CD4-positive, alpha-beta T cell (primary cell): ENCODE measurements around the gene MYO3B. TPM values are rescaled to one million over a fixed set of nuclear protein-coding genes. Genes with fewer than 3 reads are reported as not detected.

Source experiments
- ATAC-seq: fragments of 200-7000 bp; cut with Tn5 transposase; one replicate; pipeline ENCODE4 v1.10.0; 2022; ENCODE audit warnings: mild to moderate bottlenecking; ENCODE audit not compliant: poor library complexity
- CTCF ChIA-PET: fragments of 350-600 bp; sonication (Branson Sonifier 250); formaldehyde crosslinking; loops from one replicate; lab custom pipeline; 2021; ENCODE audit warnings: antibody characterized with exemption, inconsistent platforms; lab: Charles Lee
- POLR2A ChIA-PET: fragments of 350-600 bp; sonication (Branson Sonifier 250); formaldehyde crosslinking; loops from one replicate; lab custom pipeline; 2021; ENCODE audit warnings: antibody characterized with exemption, inconsistent platforms; lab: Charles Lee
- DNase-seq, 14 experiments: peaks; one replicate each; pipeline ENCODE4 v3.0.0-alpha.2; 2013 to 2020; ENCODE audit warnings: mixed read lengths in 2 of 14
- H3K27ac ChIP-seq, 2 donors: one replicate each; pipeline versions ENCODE4 v1.5.1 to v1.7.0; 2013; ENCODE audit warnings: low read length in 2 of 2, low read depth in 1 of 2, mild to moderate bottlenecking in 1 of 2
- H3K27me3 ChIP-seq, 2 experiments: 1 replicate in 1 of 2; 2 replicates in 1 of 2; pipeline versions ENCODE4 v1.6.1 to v1.7.0; 2013; ENCODE audit warnings: low read length in 2 of 2, control low read depth in 1 of 2, mild to moderate bottlenecking in 1 of 2, moderate library complexity in 1 of 2; ENCODE audit not compliant: insufficient read depth in 2 of 2, control insufficient read depth in 1 of 2
- H3K36me3 ChIP-seq: one replicate; pipeline ENCODE4 v1.6.1; 2013; ENCODE audit warnings: low read length, control low read depth; ENCODE audit not compliant: insufficient read depth
- H3K4me1 ChIP-seq: one replicate; pipeline ENCODE4 v1.6.1; 2013; ENCODE audit warnings: low read length, control low read depth; ENCODE audit not compliant: insufficient read depth
- H3K4me3 ChIP-seq: one replicate; pipeline ENCODE4 v1.5.1; 2013; ENCODE audit warnings: mild to moderate bottlenecking, low read length, moderate library complexity
- H3K9me3 ChIP-seq, 2 experiments: 1 replicate in 1 of 2; 2 replicates in 1 of 2; pipeline versions ENCODE4 v1.6.1 to v1.7.0; 2013; ENCODE audit warnings: low read length in 2 of 2, mild to moderate bottlenecking in 2 of 2, control low read depth in 1 of 2, moderate library complexity in 1 of 2; ENCODE audit not compliant: control insufficient read depth in 1 of 2, insufficient read depth in 1 of 2
- H3K27ac Mint-ChIP-seq: one replicate; pipeline ENCODE4 v1.8.0; 2020; ENCODE audit warnings: mixed read lengths
- H3K27me3 Mint-ChIP-seq: one replicate; pipeline ENCODE4 v1.8.0; 2021; ENCODE audit warnings: mixed read lengths
- H3K36me3 Mint-ChIP-seq: one replicate; pipeline ENCODE4 v1.8.0; 2021; ENCODE audit warnings: low read depth, mixed read lengths
- H3K4me1 Mint-ChIP-seq: one replicate; pipeline ENCODE4 v1.8.0; 2021; ENCODE audit warnings: low read depth, mixed read lengths
- H3K4me3 Mint-ChIP-seq: one replicate; pipeline ENCODE4 v1.8.0; 2020; ENCODE audit warnings: mild to moderate bottlenecking, mixed read lengths
- H3K9me3 Mint-ChIP-seq: one replicate; pipeline ENCODE4 v1.8.0; 2020; ENCODE audit warnings: mixed read lengths
- CTCF ChIP-seq: fragments of 200-600 bp; IDR thresholded peaks from one replicate; pipeline ENCODE4 v1.8.0; 2022; ENCODE audit warnings: antibody characterized with exemption, mild to moderate bottlenecking
- intact Hi-C, 2 experiments: fragments of 100-400 bp; cut with DNase I in 1 of 2; cut with micrococcal nuclease in 1 of 2; formaldehyde crosslinking; loops; one replicate each; pipeline versions ENCODE4 v1.15.1 to v1.9.0; 2023 to 2025; cut with DNase I, micrococcal nuclease
- total RNA-seq, 174 experiments: library from RNA in 2 of 174; stranded (reverse) in 2 of 174; gene quantifications; one replicate each; pipeline ENCODE4 v1.2.3 and lab custom pipeline; 2021 to 2026

The MYO3B gene
- total RNA-seq, 2 experiments from 2014 or later = not detected

GRCh38 chr2:170249761-170250160 lies 71.8 kb downstream of the MYO3B start:
- H3K4me3 Mint-ChIP-seq = no peak overlapping the region
- no peak for DNase-seq
- no peak overlapping the region for H3K27ac ChIP-seq
- H3K9me3 Mint-ChIP-seq = peaks cover 3% of the 10 kb centered on the region
- ChIA-PET CTCF (no interaction called here), POLR2A (no interaction called here)
- no peaks in the 10 kb centered on the region for H3K36me3 ChIP-seq
- H3K36me3 Mint-ChIP-seq = no peaks in the 10 kb centered on the region
- H3K4me1 Mint-ChIP-seq = no peaks in the 10 kb centered on the region
- H3K4me1 ChIP-seq = no peaks in the 10 kb centered on the region
- peaks cover 0 to 3% of the 10 kb centered on the region in 2 experiments for H3K27me3 ChIP-seq
- ATAC-seq = no peak
- peaks cover 0 to 7% of the 10 kb centered on the region in 2 experiments for H3K9me3 ChIP-seq
- peaks cover 26% of the 10 kb centered on the region for H3K27me3 Mint-ChIP-seq
- TF ChIP-seq CTCF = no peak
- intact Hi-C loops = no loop called here
- H3K4me3 ChIP-seq = no peak overlapping the region
- H3K27ac Mint-ChIP-seq = no peak overlapping the region

- no peak for TF ChIP-seq CTCF
- Mint-ChIP-seq H3K4me3 (no peak overlapping the region), H3K36me3 (no peaks in the 10 kb centered on the region), H3K9me3 (peaks cover 3% of the 10 kb centered on the region), H3K4me1 (no peaks in the 10 kb centered on the region), H3K27ac (no peak overlapping the region), H3K27me3 (peaks cover 30% of the 10 kb centered on the region)
- H3K9me3 ChIP-seq = peaks cover 0 to 10% of the 10 kb centered on the region in 2 experiments
- H3K4me1 ChIP-seq = no peaks in the 10 kb centered on the region
- ChIA-PET POLR2A (no interaction called here), CTCF (no interaction called here)
- peaks cover 3 to 5% of the 10 kb centered on the region in 2 experiments for H3K27me3 ChIP-seq
- DNase-seq (no peak), ATAC-seq (no peak)
- no peaks in the 10 kb centered on the region for H3K36me3 ChIP-seq
- intact Hi-C loops = no loop called here
- H3K27ac ChIP-seq = no peak overlapping the region
- H3K4me3 ChIP-seq = no peak overlapping the region
Measured at GRCh38 chr2:170250584-170250983, 72.6 kb downstream of the MYO3B start.

GRCh38 chr2:170252414-170252813 lies 74.5 kb downstream of the MYO3B start:
- ChIA-PET POLR2A (no interaction called here), CTCF (no interaction called here)
- Histone ChIP-seq H3K36me3 (no peaks in the 10 kb centered on the region), H3K27ac (no peak overlapping the region), H3K4me3 (no peak overlapping the region), H3K9me3 (peaks cover 0 to 10% of the 10 kb centered on the region in 2 experiments), H3K27me3 (peaks cover 3 to 7% of the 10 kb centered on the region in 2 experiments), H3K4me1 (no peaks in the 10 kb centered on the region)
- H3K9me3 Mint-ChIP-seq = peaks cover 3% of the 10 kb centered on the region
- H3K27me3 Mint-ChIP-seq = peaks cover 46% of the 10 kb centered on the region
- H3K4me3 Mint-ChIP-seq = no peak overlapping the region
- DNase-seq (no peak), ATAC-seq (no peak)
- no peaks in the 10 kb centered on the region for H3K36me3 Mint-ChIP-seq
- no peak overlapping the region for H3K27ac Mint-ChIP-seq
- H3K4me1 Mint-ChIP-seq = no peaks in the 10 kb centered on the region
- TF ChIP-seq CTCF = no peak
- intact Hi-C loops = no loop called here
